ENCODE measurements around the gene MT1E. TPM values are rescaled to one million over a fixed set of nuclear protein-coding genes. Genes with fewer than 3 reads are reported as not detected.

MT1E gene
- total RNA-seq, 5 donors from 2014 or later (not counting 1 experiment from before 2014, with no cell fraction given), result 1.9 to 10.8 (median 6.1) TPM

- no peak overlapping the region for H3K27ac Mint-ChIP-seq
- DNase-seq, result no peak
- peaks cover 10 to 13% (median 12%) of the 10 kb centered on the region in 3 donors for H3K4me1 Mint-ChIP-seq
- Histone ChIP-seq H3K9me3 (no peaks in the 10 kb centered on the region), H3K27ac (ENCODE audit: low read length) (no peak overlapping the region), H3K36me3 (ENCODE audit: control insufficient read depth in 2 of 2, extremely low read depth in 1 of 2, insufficient read depth in 1 of 2, low read length in 1 of 2) (no peaks in the 10 kb centered on the region), H3K4me1 (ENCODE audit: control insufficient read depth in 1 of 2, extremely low read depth in 1 of 2, insufficient read depth in 2 of 2, low read length in 2 of 2) (peaks cover 0 to 13% of the 10 kb centered on the region in 2 experiments), H3K27me3 (replicated peaks in 1 of 2; ENCODE audit: control insufficient read depth in 2 of 2, extremely low read depth in 1 of 2, insufficient read depth in 2 of 2, low read length in 1 of 2) (peaks cover 0 to 22% of the 10 kb centered on the region in 2 experiments), H3K4me3 (ENCODE audit: control insufficient read depth in 1 of 2, extremely low read depth in 1 of 2, low read length in 1 of 2) (no peak overlapping the region)
- no peaks in the 10 kb centered on the region for H3K36me3 Mint-ChIP-seq
- 100% methylated on average over 1 of the region's 6 CpGs for WGBS (ENCODE audit: insufficient coverage)
- no peak for ATAC-seq (replicated peaks in 1 of 4)
- peaks cover 0 to 7% (median 0%) of the 10 kb centered on the region in 3 donors for H3K9me3 Mint-ChIP-seq
- ChIA-PET CTCF (interaction anchor here in 1 of 2 donors (0.5 kb wide), 1 partner anchor 113 kb away, joined by 4 read pairs; no protein-coding TSS in a partner anchor), POLR2A (no interaction called here)
- H3K4me3 Mint-ChIP-seq, result no peak overlapping the region
- H3K27me3 Mint-ChIP-seq, result peaks cover 12 to 28% of the 10 kb centered on the region in 2 donors
These were observed 31.8 kb upstream of the MT1E start for GRCh38 chr16:56593573-56594291.

- no peak for DNase-seq
- ATAC-seq (replicated peaks in 1 of 4), result no peak
- Mint-ChIP-seq H3K27ac (no peak overlapping the region), H3K4me3 (no peak overlapping the region), H3K9me3 (peaks cover 0 to 7% (median 0%) of the 10 kb centered on the region in 3 donors), H3K4me1 (peaks cover 10% of the 10 kb centered on the region in 3 donors), H3K36me3 (no peaks in the 10 kb centered on the region), H3K27me3 (peaks cover 10 to 25% of the 10 kb centered on the region in 2 donors)
- H3K36me3 ChIP-seq (ENCODE audit: control insufficient read depth in 2 of 2, extremely low read depth in 1 of 2, insufficient read depth in 1 of 2, low read length in 1 of 2), result no peaks in the 10 kb centered on the region
- no peaks in the 10 kb centered on the region for H3K9me3 ChIP-seq
- H3K4me3 ChIP-seq (ENCODE audit: control insufficient read depth in 1 of 2, extremely low read depth in 1 of 2, low read length in 1 of 2), result no peak overlapping the region
- H3K27me3 ChIP-seq (replicated peaks in 1 of 2; ENCODE audit: control insufficient read depth in 2 of 2, extremely low read depth in 1 of 2, insufficient read depth in 2 of 2, low read length in 1 of 2), result peaks cover 0 to 18% of the 10 kb centered on the region in 2 experiments
- WGBS (ENCODE audit: insufficient coverage), result no CpG with 5 or more reads among the region's 5 CpGs
- no peak overlapping the region for H3K27ac ChIP-seq (ENCODE audit: low read length)
- CTCF ChIA-PET, result no interaction called here
- peaks cover 0 to 9% of the 10 kb centered on the region in 2 experiments for H3K4me1 ChIP-seq (ENCODE audit: control insufficient read depth in 1 of 2, extremely low read depth in 1 of 2, insufficient read depth in 2 of 2, low read length in 2 of 2)
- POLR2A ChIA-PET, result no interaction called here
These were observed 31.3 kb upstream of the MT1E start for GRCh38 chr16:56594292-56594619.

GRCh38 chr16:56600398-56600999 lies 25.1 kb upstream of the MT1E start:
- no peaks in the 10 kb centered on the region for H3K36me3 Mint-ChIP-seq
- peaks cover 0 to 16% of the 10 kb centered on the region in 2 experiments for H3K27me3 ChIP-seq (replicated peaks in 1 of 2; ENCODE audit: control insufficient read depth in 2 of 2, extremely low read depth in 1 of 2, insufficient read depth in 2 of 2, low read length in 1 of 2)
- no peaks in the 10 kb centered on the region for H3K9me3 Mint-ChIP-seq
- no peak overlapping the region for H3K27ac ChIP-seq (ENCODE audit: low read length)
- no peak overlapping the region for H3K4me3 Mint-ChIP-seq
- peaks cover 0 to 3% of the 10 kb centered on the region in 2 experiments for H3K4me1 ChIP-seq (ENCODE audit: control insufficient read depth in 1 of 2, extremely low read depth in 1 of 2, insufficient read depth in 2 of 2, low read length in 2 of 2)
- no peaks in the 10 kb centered on the region for H3K36me3 ChIP-seq (ENCODE audit: control insufficient read depth in 2 of 2, extremely low read depth in 1 of 2, insufficient read depth in 1 of 2, low read length in 1 of 2)
- 46% methylated on average over 7 of the region's 8 CpGs for WGBS (ENCODE audit: insufficient coverage)
- ChIA-PET POLR2A (no interaction called here), CTCF (interaction anchor here (0.5 to 2.0 kb wide), 8 partner anchors 9 to 1679 kb away, joined by 3 to 11 read pairs (median 4); no protein-coding TSS in a partner anchor)
- no peaks in the 10 kb centered on the region for H3K9me3 ChIP-seq
- peaks cover 0 to 2% (median 2%) of the 10 kb centered on the region in 3 donors for H3K4me1 Mint-ChIP-seq
- ATAC-seq (replicated peaks in 1 of 4) (peak in 2 of 4 experiments; percentile 50 to 59), DNase-seq (peak in 9 of 35 experiments; percentile 8 to 65 (median 23))
- H3K4me3 ChIP-seq (ENCODE audit: control insufficient read depth in 1 of 2, extremely low read depth in 1 of 2, low read length in 1 of 2), result no peak overlapping the region
- peaks cover 4 to 11% of the 10 kb centered on the region in 2 donors for H3K27me3 Mint-ChIP-seq
- H3K27ac Mint-ChIP-seq, result no peak overlapping the region

- no peaks in the 10 kb centered on the region for H3K9me3 Mint-ChIP-seq
- peaks cover 0 to 3% of the 10 kb centered on the region in 2 experiments for H3K4me1 ChIP-seq (ENCODE audit: control insufficient read depth in 1 of 2, extremely low read depth in 1 of 2, insufficient read depth in 2 of 2, low read length in 2 of 2)
- H3K27ac ChIP-seq (ENCODE audit: low read length), result no peak overlapping the region
- H3K4me3 Mint-ChIP-seq, result no peak overlapping the region
- ChIA-PET POLR2A (no interaction called here), CTCF (interaction anchor here (0.7 to 2.0 kb wide), 4 partner anchors 9 to 238 kb away, joined by 4 to 11 read pairs (median 6); no protein-coding TSS in a partner anchor)
- no peaks in the 10 kb centered on the region for H3K36me3 ChIP-seq (ENCODE audit: control insufficient read depth in 2 of 2, extremely low read depth in 1 of 2, insufficient read depth in 1 of 2, low read length in 1 of 2)
- no peak overlapping the region for H3K4me3 ChIP-seq (ENCODE audit: control insufficient read depth in 1 of 2, extremely low read depth in 1 of 2, low read length in 1 of 2)
- no peaks in the 10 kb centered on the region for H3K36me3 Mint-ChIP-seq
- H3K27me3 ChIP-seq (replicated peaks in 1 of 2; ENCODE audit: control insufficient read depth in 2 of 2, extremely low read depth in 1 of 2, insufficient read depth in 2 of 2, low read length in 1 of 2), result peaks cover 0 to 16% of the 10 kb centered on the region in 2 experiments
- DNase-seq (no peak), ATAC-seq (replicated peaks in 1 of 4) (no peak)
- H3K27ac Mint-ChIP-seq, result no peak overlapping the region
- peaks cover 2 to 5% (median 4%) of the 10 kb centered on the region in 3 donors for H3K4me1 Mint-ChIP-seq
- no peaks in the 10 kb centered on the region for H3K9me3 ChIP-seq
- peaks cover 4 to 11% of the 10 kb centered on the region in 2 donors for H3K27me3 Mint-ChIP-seq
- 61% methylated on average over 4 of the region's 9 CpGs for WGBS (ENCODE audit: insufficient coverage)
These were observed 24.3 kb upstream of the MT1E start for GRCh38 chr16:56601325-56601724.

- 64% methylated on average over 4 of the region's 4 CpGs for WGBS (ENCODE audit: insufficient coverage)
- CTCF ChIA-PET, result interaction anchor here (0.8 to 1.9 kb wide), 3 partner anchors 40 to 99 kb away, joined by 3 to 6 read pairs (median 5); no protein-coding TSS in a partner anchor
- Mint-ChIP-seq H3K4me3 (no peak overlapping the region), H3K4me1 (peaks cover 21 to 24% (median 21%) of the 10 kb centered on the region in 3 donors), H3K27ac (no peak overlapping the region), H3K9me3 (no peaks in the 10 kb centered on the region), H3K27me3 (peaks cover 4 to 11% of the 10 kb centered on the region in 2 donors), H3K36me3 (no peaks in the 10 kb centered on the region)
- DNase-seq (peak in 4 of 35 experiments; percentile 4 to 56 (median 12)), ATAC-seq (replicated peaks in 1 of 4) (peak in 1 of 4 experiments; percentile 15)
- peaks cover 0 to 16% of the 10 kb centered on the region in 2 experiments for H3K27me3 ChIP-seq (replicated peaks in 1 of 2; ENCODE audit: control insufficient read depth in 2 of 2, extremely low read depth in 1 of 2, insufficient read depth in 2 of 2, low read length in 1 of 2)
- no peak overlapping the region for H3K27ac ChIP-seq (ENCODE audit: low read length)
- H3K4me1 ChIP-seq (ENCODE audit: control insufficient read depth in 1 of 2, extremely low read depth in 1 of 2, insufficient read depth in 2 of 2, low read length in 2 of 2), result peaks cover 8 to 23% of the 10 kb centered on the region in 2 experiments
- no peaks in the 10 kb centered on the region for H3K36me3 ChIP-seq (ENCODE audit: control insufficient read depth in 2 of 2, extremely low read depth in 1 of 2, insufficient read depth in 1 of 2, low read length in 1 of 2)
- POLR2A ChIA-PET, result interaction anchor here (0.6 to 1.4 kb wide), 2 partner anchors 12 to 130 kb away, joined by 3 read pairs; no protein-coding TSS in a partner anchor
- H3K9me3 ChIP-seq, result no peaks in the 10 kb centered on the region
- no peak overlapping the region for H3K4me3 ChIP-seq (ENCODE audit: control insufficient read depth in 1 of 2, extremely low read depth in 1 of 2, low read length in 1 of 2)
These were observed 22.0 kb upstream of the MT1E start for GRCh38 chr16:56603589-56603988.

GRCh38 chr16:56604966-56605365 lies 20.6 kb upstream of the MT1E start:
- peaks cover 17 to 37% of the 10 kb centered on the region in 2 experiments for H3K4me1 ChIP-seq (ENCODE audit: control insufficient read depth in 1 of 2, extremely low read depth in 1 of 2, insufficient read depth in 2 of 2, low read length in 2 of 2)
- H3K4me3 Mint-ChIP-seq, result no peak overlapping the region
- H3K4me3 ChIP-seq (ENCODE audit: control insufficient read depth in 1 of 2, extremely low read depth in 1 of 2, low read length in 1 of 2), result no peak overlapping the region
- 92% methylated on average over 2 of the region's 4 CpGs for WGBS (ENCODE audit: insufficient coverage)
- POLR2A ChIA-PET, result interaction anchor here in 1 of 2 donors (1.4 kb wide), 1 partner anchor 11 kb away, joined by 3 read pairs; no protein-coding TSS in a partner anchor
- H3K27me3 Mint-ChIP-seq, result peaks cover 4 to 11% of the 10 kb centered on the region in 2 donors
- no peaks in the 10 kb centered on the region for H3K9me3 ChIP-seq
- H3K27me3 ChIP-seq (replicated peaks in 1 of 2; ENCODE audit: control insufficient read depth in 2 of 2, extremely low read depth in 1 of 2, insufficient read depth in 2 of 2, low read length in 1 of 2), result peaks cover 0 to 16% of the 10 kb centered on the region in 2 experiments
- H3K4me1 Mint-ChIP-seq, result peaks cover 29 to 37% (median 35%) of the 10 kb centered on the region in 3 donors
- H3K36me3 ChIP-seq (ENCODE audit: control insufficient read depth in 2 of 2, extremely low read depth in 1 of 2, insufficient read depth in 1 of 2, low read length in 1 of 2), result no peaks in the 10 kb centered on the region
- CTCF ChIA-PET, result interaction anchor here (1.3 to 3.7 kb wide), 2 partner anchors 96 to 97 kb away, joined by 3 to 24 read pairs; no protein-coding TSS in a partner anchor
- no peaks in the 10 kb centered on the region for H3K36me3 Mint-ChIP-seq
- no peak for ATAC-seq (replicated peaks in 1 of 4)
- no peak overlapping the region for H3K27ac ChIP-seq (ENCODE audit: low read length)
- peak overlapping the region in 1 of 2 donors; percentile 7 for H3K27ac Mint-ChIP-seq
- no peak for DNase-seq
- H3K9me3 Mint-ChIP-seq, result no peaks in the 10 kb centered on the region
